HepG2 (cell line): ENCODE measurements around the gene SIK3. TPM values are rescaled to one million over a fixed set of nuclear protein-coding genes. Genes with fewer than 3 reads are reported as not detected.

Experiments
- ETV5 ChIP-seq: IDR thresholded peaks from 2 replicates; pipeline ENCODE4 v1.6.1; 2018; ENCODE audit warnings: missing biosample characterization, missing genetic modification reagents, inconsistent platforms, borderline replicate concordance
- IKZF4 ChIP-seq: sonication (generic); formaldehyde crosslinking; IDR thresholded peaks from 2 replicates; pipeline ENCODE4 v1.5.1; 2020; ENCODE audit warnings: borderline replicate concordance, mild to moderate bottlenecking, low read depth, missing genetic modification reagents; ENCODE audit errors: not compliant biosample characterization
- KDM5A ChIP-seq: fragments of 200-600 bp; sonication (generic); IDR thresholded peaks from 2 replicates; pipeline ENCODE4 v1.7.0; 2018; ENCODE audit warnings: antibody characterized with exemption, mild to moderate bottlenecking, low read length, borderline replicate concordance
- MTF2 ChIP-seq: sonication (generic); formaldehyde crosslinking; IDR thresholded peaks from 2 replicates; pipeline ENCODE4 v1.5.0; 2020; ENCODE audit warnings: missing genetic modification reagents, borderline replicate concordance
- RERE ChIP-seq: IDR thresholded peaks from 2 replicates; pipeline ENCODE4 v1.6.1; 2016; ENCODE audit warnings: low read depth, missing genetic modification reagents, missing compliant biosample characterization
- SP5 ChIP-seq: IDR thresholded peaks from 2 replicates; pipeline ENCODE4 v1.6.1; 2016; ENCODE audit warnings: low read depth, borderline replicate concordance
- SSRP1 ChIP-seq: IDR thresholded peaks from 2 replicates; pipeline ENCODE4 v1.6.1; 2016; ENCODE audit warnings: control low read depth
- ZBTB40 ChIP-seq, 2 experiments: fragments of 450-650 bp in 1 of 2; sonication (generic) in 1 of 2; formaldehyde crosslinking in 1 of 2; IDR thresholded peaks; 2 replicates each; pipeline versions ENCODE4 v1.6.1 to v1.8.0; 2016 to 2022; ENCODE audit warnings: antibody characterized with exemption in 1 of 2, mild to moderate bottlenecking in 1 of 2, missing genetic modification reagents in 1 of 2
- ZNF577 ChIP-seq: sonication (generic); formaldehyde crosslinking; IDR thresholded peaks from 2 replicates; pipeline ENCODE4 v1.4.0; 2020; ENCODE audit warnings: mild to moderate bottlenecking, low read depth, missing genetic modification reagents, borderline replicate concordance
- ZNF780A ChIP-seq: sonication (generic); formaldehyde crosslinking; IDR thresholded peaks from 2 replicates; pipeline ENCODE4 v1.8.0; 2022; ENCODE audit warnings: mild to moderate bottlenecking, missing genetic modification reagents, moderate library complexity
- ZNF784 ChIP-seq: sonication (generic); formaldehyde crosslinking; IDR thresholded peaks from 2 replicates; pipeline ENCODE4 v1.5.1; 2020; ENCODE audit warnings: missing genetic modification reagents, mild to moderate bottlenecking, borderline replicate concordance
- polyA plus RNA-seq, 8 experiments: library from polyadenylated mRNA; depleted of rRNA in 3 of 8; stranded (reverse) in 7 of 8; unstranded in 1 of 8; fragments of >200 nt; fragmentation: Illumina TruSeq in 4 of 8; extraction: Trizol in 4 of 8; gene quantifications; 2 replicates each; pipeline versions ENCODE4 v1.2.1 to v1.2.3, GENCODE V29; 2011 to 2016; ENCODE audit warnings: low read depth in 4 of 8, missing spikeins in 1 of 8, mixed read lengths in 1 of 8; ENCODE audit not compliant: insufficient read depth in 1 of 8
- total RNA-seq, 5 experiments: library from RNA; depleted of rRNA; stranded (reverse); fragments of >200 nt; fragmentation: Illumina TruSeq; extraction: Trizol; gene quantifications; 2 replicates each; pipeline ENCODE4 v1.2.3, GENCODE V29; 2016; ENCODE audit warnings: low read depth in 1 of 5

The SIK3 gene
- total and polyA plus RNA-seq, 2 of the 13 experiments (the other 11 are each of a cell fraction or from before 2014, with no cell fraction given), result 5.7 to 9.8 TPM

GRCh38 chr11:117095284-117096161 lies 2.7 kb downstream of the SIK3 start (continued):
- TF ChIP-seq ZNF780A, result no peak
- TF ChIP-seq RERE (CRISPR knock-in tag), result peak; percentile 86; the same call in 1 of the 2 replicates
- TF ChIP-seq SP5 (CRISPR knock-in tag), result no peak
- no peak for TF ChIP-seq MTF2
- TF ChIP-seq ZBTB40 (IDR thresholded peaks at IDR 0.05), result no peak
- TF ChIP-seq ZBTB40 (CRISPR knock-in tag; IDR thresholded peaks at IDR 0.05), result no peak; the same call in 1 of the 2 replicates
- TF ChIP-seq ZNF577 (CRISPR knock-in tag), result no peak
- TF ChIP-seq SSRP1 (CRISPR knock-in tag), result no peak
- no peak for TF ChIP-seq ZNF784
- no peak for TF ChIP-seq IKZF4
- no peak for TF ChIP-seq ETV5 (CRISPR knock-in tag)
- TF ChIP-seq KDM5A, result no peak
